ENCODE results near the gene RAD51D.
"Not testable (repeated sequence)": the region's sequence is repeated elsewhere in the genome, so short reads cannot be mapped to it uniquely, and the experiment has no call there.

The RAD51D gene

DNA sequence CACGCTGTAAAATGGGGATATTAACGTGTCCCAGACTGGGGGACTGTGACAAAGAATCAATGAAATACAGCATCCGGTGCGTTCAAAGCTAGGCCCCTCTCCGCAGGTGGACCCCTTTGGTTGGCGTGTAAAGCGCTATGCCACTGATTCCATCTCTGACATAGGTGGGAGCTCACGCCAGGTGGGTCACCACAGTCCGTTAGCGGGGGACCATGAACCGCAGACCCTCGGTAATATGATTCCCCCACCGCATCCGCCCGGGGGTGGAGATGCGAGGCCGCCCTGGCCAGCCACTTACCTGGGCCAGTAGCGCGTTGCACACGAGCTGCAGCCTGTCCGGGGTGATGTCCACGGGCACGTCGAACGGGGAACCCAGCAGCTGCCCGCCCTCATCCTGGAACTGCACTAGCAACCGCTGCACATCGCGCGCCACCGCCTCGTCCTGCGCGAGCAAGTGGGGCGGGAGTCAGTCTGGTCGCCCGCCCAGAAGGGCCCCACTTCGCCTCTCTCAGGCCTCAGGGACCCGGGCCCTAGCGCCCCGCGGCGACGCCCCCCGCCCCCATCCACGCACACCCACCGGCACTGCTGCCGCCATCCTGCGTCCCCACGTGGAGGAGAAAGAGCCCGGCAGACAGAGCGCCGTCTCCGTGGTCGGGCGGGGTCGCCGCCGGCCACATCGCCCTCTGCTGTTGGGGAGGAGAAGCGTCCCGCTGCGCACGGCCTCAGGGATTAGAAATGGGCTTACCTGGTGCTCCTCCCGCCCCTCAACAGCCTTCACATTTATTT is 22.2 kb upstream of the RAD51D start, which contains the start of gene NLE1:
Gene NLE1, minus strand, starts transcription at position 623 of the 786 bp plus-strand sequence. Its CDS starts 28 bp downstream, at position 595.
- peak; percentile 79 for DNase-seq

DNA sequence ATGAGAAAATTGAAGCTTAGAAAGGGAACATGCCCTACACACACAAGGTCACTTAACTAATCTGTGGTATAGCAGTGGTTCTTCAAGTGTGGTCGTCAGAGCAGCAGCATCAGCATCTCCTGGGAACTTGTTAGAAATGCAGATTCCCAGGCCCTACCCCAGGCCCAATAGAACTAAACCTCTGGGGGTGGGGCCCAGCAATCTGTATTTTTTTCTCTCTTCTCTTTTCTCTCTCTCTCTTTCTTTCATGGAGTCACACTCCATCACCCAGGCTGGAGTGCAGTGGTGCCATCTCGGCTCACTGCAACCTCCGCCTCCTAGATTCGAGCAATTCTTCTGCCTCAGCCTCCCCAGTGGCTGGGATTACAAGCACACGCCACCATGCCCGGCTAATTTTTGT is 18.6 kb upstream of the RAD51D start:
- no peak for DNase-seq

DNA sequence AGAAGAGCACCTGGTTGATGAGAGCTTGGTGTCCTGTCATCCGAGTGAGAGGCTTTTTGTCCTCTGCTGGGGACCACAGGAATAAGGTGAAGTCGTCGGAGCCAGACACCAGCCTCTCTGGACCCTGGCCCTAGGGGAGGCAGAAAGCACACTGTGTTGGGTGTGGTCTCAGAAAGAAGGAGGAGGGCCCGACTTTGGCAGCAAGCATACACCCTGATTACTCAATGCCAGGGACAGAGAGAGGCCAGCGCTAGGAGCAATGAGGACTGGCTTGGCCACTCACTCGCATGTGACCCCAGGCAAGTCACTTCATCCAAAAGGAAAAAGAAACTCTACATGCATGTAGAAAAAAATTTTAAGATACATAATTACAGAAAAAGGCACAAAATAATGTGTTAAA is 15.7 kb upstream of the RAD51D start:
- no peak for DNase-seq

DNA sequence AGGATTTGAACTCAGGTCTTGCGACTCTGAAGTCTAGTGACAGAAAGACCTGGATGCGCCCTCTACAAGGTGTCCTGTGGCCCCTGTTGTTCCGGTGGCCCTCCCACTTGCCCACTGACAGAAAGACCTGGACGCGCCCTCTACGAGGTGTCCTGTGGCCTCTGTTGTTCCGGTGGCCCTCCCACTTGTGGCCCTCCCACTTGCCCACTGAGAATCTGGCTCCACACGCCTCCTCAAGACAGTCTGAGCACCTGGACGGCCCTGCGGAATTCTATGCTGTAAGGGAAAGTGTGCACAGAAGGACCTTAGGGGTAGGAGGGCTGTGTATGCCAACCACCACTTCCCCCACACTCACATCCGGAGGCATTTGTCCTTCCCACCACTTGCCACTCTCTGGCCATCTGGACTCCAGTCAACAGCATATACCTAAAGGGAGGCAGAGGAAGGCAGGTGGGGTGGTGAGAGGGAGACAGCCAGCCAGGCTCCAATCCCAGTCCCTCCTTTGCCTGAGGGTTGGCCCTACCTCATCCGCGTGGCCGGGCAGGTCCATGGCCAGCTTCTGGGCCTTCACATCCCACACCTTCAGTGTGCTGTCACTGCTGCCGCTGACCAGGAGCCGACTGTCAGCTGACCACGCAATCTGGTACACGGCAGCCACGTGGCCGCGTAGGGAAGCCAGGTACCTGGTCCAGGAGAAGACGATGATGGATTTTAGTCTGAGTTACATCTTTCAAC is 13.3 kb upstream of the RAD51D start:
- no peak for DNase-seq

DNA sequence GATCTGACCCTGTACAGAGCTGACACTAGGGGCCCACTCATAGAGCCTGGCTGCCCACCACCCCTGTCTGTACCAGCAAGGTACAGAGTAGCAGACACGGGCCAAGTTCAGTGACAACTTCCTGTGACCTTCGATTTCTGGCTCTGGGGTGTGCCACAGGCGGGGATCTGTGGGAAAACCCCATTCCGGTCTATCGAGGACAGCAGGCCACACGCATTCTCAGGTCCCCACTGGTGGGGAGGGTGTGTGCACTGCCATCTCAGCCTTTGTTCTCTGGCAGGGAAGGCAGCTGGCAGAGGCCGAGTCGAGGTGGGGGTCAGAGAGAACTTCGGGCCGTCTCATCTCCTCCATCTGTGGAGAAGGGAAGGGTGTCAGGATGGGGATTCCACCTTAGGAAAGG is 12.4 kb upstream of the RAD51D start:
- no peak for DNase-seq

DNA sequence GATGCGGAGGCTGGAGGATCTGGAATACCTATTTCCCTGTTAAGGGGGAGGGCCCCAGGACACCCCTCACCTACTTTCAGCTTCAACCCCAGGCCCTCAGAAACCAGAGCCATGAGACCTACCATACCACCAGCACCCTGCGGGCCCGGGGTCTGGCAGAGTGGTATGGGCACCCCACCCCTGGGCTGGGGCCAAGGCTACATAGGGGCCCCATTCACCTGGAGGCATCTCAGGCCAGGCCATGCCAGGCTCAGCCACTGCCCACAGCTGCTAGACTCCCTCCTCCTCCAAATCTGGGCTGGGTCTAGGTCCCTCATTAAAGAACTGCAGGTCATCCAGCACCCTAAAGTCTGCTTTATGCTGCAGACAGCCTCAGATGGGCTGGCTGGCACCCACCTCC is 10.7 kb upstream of the RAD51D start:
- no peak for DNase-seq

DNA sequence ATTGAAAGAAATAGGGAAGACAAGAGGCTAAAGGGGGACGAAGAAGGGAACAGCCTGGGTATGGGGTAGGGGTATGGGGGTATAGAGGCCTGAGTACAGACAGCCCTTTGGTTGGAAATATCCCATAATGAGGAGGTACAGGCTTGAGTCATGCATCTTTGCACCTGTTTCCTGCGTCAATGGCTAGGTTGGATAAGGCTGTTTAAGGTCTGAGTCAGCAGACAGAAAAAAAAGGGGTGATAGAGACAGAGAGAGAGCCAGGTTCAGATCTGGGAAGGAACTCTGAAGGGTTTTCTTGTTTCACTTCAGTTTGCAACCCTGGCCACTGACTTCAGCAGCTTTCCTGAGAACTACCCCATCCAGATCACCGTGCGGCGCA is 10.3 kb upstream of the RAD51D start:
- no peak for DNase-seq

DNA sequence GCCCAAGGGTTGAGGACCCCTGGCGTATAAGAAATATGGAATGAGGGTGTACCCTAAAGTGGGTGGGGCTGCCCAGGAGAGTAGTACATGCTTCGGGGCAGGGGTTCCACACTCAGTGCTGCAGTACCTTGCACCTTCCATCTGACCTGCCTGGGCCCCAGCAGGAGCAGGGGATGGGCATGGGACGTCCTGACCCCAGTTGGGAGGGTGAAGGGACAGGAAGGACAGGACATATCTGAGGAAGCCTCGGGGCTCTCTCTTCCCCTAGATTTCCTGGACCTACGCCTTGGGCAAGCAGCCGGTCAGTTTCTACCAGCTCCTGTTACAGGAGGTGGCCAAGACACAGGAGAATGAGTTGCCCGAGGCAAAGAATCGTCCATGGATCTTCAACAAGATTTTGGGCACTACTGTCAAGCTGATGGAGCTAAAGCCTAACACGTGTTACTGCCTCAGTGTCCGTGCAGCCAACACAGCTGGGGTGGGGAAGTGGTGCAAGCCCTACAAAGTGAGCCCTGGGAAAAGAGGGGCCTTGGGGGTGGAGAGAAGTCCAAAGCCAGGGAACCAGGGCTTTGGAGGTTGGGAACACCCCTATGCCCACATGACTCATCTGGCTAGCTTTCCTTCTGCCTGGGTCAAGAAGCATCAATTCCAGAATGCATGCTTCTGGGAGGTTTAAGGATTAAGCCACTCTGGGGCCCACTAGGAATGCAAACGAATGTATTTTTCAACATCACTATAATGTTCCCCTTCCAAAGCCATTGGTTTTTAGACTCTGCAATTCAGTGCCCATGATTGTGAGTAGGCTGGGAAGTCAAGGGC is 9.7 kb upstream of the RAD51D start:
- DNase-seq, result no peak

DNA sequence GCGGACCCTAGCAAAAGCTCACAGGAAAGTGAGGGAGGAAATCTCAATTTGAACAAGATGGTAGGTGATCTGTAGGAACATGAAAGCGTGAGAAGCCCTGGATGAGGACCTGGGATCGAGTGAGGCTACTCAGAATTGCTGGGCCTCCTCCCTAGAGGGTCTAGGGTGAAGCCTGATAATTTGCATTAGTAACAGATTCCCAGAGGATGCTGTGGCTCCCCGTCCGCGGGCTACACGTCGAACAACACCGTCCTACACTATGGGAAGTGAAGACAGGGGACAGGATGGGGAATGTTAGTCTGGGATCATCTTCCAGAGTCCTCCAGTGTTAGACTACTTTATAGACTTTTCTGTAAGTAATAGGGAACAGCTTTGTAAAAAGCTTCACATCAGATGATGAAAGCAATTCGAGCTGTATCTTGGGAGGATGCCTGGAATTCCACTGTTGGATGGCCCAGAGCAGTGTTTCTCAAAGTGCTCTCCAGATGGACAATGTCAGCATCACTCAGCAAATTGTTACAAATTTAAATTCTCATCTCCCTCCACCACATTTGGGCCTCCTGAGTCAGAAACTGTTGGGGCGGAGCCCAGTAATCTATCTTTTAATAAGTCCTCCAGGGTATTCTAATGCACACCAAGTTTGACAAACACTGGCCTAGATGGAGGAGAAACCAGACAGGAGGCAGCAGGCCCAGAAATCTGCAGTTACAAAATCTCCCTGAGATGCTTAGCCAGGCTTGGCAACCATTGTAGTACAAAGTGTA is 8.3 kb upstream of the RAD51D start:
- DNase-seq, result peak; percentile 16

DNA sequence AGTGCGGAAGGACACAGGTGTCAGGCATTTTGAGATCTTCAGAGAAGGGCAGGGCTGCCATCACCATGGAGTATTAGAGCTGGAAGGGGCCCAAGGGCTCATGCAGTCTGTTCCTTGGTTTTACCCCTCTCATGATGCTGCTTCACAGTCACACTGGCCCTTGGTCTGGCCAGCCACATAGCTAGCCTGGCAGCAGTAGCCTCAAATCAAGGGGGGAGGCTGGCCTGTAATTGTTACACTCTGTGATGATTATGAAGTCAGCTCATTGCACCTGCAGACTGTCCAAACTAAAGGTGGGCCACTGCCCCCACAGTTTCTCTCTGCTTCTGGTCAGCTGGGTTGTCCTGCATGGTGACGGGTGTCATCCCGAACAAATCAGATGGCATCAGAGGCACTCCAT is 1.7 kb upstream of the RAD51D start, which contains the start of gene FNDC8:
Gene FNDC8, plus strand, starts transcription at position 301 of the 400 bp plus-strand sequence. Its CDS starts 79 bp downstream, at position 380.
- DNase-seq, result no peak

DNA sequence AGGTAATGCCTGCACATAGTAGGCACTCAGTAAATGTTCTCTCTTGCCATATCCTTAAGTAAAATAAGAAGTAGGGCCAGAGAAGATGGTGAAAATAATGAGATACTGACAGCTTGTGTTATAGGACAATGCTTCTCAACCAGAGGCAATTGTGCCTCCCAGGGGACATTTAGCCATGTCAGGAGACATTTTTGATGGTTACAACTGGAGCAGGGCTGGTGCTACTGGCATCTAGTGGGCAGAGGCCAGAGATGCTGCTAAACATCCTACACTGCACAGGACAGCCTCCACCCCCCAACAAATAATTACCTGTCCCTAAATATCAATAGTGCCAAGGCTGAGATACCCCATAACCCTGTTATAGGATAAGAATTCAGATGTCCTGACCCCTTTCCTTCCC is 1.7 kb downstream of the RAD51D start:
- peak; percentile 52 for DNase-seq

DNA sequence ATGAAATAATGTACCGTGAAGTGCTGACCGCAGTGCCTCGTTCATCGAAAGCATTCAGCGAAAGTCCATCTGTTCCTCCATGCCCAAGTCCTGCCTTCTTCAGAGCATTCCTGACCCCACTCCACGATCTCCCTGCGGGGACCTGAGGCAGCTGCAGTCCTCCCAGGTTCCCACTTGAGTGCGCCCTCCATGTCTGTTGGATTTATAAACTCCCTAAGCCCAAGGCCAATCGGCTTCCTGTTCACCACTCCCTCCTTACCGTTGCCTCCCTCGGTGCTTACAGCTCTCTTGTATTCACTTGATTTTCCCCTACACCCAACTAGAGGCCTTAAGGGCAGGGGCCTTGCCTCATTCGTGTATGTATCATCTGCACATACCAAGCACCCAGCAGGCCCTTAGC is 2.8 kb downstream of the RAD51D start:
- DNase-seq, result no peak

DNA sequence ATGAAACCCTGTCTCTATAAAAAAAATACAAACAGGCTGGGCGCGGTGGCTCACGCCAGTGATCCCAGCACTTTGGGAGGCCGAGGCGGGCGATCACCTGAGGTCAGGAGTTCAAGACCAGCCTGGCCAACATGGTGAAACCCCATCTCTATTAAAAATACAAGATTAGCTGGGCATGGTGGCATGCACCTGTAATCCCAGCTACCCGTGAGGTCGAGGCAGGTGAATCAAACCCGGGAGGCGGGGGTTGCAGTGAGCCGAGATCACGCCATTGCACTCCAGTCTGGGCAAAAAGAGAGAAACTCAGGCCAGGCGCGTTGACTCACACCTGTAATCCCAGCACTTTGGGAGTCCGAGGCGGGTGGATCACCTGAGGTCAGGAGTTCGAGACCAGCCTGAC is 8.9 kb downstream of the RAD51D start:
- DNase-seq, result not testable (repeated sequence)

DNA sequence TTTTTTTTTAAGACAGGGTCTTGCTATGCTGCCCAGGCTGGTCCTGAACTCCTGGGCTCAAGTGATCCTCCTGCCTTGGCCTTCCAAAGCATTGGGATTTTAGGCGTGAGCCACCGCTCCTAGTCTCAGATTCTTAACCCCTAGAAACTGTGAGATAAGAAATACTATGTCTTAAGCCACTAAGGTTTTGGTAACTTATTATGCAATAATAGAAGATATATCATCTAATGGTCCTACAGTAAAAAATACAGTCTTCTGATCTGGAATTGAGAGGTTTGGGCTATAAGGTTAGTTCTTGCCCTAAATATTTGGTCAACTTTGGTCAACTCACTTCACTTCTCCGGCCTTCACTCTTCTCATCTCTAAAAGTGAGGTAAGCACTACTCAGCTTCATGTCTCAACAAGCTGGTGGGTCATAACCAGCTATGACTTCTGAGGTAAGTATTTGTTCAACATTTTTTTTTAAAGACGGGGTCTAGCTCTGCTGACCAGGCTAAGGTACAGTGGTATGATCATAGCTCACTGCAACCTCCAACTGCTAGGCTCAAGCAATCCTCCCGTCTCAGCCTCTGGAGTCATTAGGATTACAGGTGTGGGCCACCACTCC is 14.7 kb downstream of the RAD51D start:
- DNase-seq, result no peak

DNA sequence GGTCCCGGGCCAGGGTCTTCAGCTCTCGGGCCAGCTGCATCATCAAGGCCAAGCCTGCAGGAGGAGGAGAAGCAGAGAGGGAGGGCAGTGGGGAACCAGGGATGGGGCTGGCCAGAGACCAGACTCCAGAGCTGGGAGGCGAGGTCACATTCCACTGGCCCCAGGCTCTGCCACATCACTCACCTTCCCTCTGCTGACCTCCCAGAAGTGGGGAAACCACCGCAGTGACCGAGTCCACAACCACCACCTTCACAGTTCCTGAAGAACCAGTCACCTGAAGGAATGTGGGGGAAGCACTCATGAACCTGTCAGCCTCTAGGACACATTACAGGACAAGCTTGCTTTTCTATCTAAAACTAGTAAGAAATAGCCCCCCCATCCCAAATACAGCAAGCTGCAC is 16.4 kb downstream of the RAD51D start:
- no peak for DNase-seq

DNA sequence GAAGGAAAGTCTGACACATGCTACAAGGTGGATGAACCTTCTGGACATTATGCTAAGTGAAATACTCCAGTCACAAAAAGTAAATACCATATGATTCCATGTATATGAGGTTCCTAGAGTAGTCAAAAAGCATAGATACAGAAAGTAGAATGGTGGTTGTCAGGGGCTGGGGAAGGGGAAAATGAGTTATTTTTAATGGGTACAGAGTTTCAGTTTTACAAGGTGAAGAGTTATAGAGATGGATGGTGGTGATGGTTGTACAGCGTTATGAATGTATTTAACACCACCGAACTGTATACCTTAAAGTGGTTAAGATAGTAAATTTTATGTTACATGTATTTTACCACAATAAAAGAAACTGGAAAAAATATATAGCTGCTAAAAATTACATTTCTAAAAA is 17.9 kb downstream of the RAD51D start:
- DNase-seq, result no peak

DNA sequence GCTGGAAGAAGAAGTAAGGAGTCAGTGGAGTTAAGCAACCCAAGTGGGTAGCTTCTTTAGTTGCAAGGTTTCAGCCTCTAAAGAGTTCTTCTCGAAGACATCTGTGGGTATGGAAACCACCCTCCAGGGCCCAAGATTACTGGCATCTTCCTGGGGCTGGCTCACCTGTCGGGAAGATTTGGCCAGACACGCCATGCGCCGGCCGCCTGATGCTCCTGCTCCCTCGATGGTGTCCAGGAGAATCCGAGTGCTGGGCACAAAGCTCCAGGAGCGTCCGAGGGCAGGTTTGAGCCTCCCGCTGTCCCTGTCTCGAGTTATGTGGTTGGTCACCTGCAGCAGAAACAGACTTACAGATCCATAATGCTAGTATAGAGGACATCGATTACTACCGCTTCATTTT is 18.6 kb downstream of the RAD51D start:
- no peak for DNase-seq

DNA sequence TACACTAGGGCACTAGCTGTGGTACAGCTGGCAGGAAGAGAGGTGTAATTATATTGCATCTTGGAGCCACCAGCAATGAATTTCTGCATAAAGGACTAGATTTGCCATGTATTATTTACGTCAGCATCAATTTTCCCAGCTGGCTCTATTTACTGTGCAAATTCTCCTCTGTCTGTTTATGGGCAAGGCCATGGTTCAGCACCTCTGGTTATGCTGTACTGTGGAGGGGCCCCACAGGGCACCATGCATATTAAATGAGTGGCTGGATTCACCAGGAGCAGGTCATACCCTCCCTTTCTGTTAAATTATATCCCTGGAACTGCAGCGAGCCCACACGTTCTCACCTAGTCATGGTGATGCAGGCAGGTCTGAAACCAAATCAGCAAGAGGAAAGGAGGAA is 19.8 kb downstream of the RAD51D start:
- DNase-seq, result no peak

DNA sequence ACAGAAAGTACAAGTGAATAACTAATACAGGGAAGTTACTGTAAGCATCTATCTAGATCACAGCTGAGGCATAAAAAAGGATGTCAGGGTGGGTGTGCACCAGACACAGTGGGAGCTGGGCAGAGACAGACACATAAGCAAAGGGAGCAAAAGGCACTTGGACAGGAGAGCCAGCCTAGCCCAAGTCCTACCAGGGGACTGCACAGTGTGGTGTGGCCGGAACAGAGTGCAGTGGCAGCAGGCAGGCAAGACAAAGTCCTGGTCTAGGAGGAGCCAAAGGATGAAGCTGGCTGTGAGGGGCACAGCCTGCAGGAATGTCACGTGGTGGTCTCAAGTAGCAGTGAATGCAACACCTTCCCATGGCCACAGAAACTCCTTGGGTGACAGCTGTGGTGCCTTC is 21.9 kb downstream of the RAD51D start:
- DNase-seq, result no peak

DNA sequence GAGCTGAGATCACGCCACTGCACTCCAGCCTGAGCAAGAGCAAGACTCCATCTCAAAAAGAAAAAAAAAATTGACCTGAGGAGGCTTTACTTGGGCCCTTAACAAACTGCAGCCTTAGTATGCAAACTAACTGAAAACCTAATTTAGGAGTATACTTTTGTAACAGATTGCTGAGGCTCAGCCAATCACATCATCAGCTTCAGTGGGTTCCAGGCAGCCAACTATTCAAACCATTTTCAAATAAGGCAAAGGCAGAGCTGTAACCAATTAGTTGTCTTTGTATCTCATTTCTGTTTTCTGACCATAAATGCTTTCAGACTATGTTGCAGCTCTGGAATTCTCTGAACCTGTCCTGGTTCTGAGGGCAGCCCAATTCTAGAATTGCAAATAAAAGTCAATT is 23.9 kb downstream of the RAD51D start:
- no peak for DNase-seq

DNA sequence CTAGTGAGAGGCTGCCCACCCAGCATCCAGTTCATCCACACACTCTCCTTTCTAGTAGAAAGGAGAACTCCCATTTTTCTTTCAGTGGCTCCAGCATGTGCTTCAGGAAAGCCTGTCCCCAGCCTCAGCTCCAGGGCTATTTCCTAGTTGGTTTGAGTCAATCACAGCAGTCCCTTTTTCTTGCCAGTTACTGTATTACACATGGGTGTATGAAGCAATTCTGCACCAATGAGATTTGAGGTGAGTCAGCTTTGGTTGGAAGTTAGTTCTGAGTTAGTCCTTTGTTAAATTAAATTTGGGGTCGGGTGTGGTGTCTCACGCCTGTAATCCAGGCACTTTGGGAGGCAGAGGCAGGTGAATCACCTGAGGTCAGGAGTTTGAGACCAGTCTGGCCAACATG is 24.8 kb downstream of the RAD51D start:
- peak; percentile 69 for DNase-seq

DNA sequence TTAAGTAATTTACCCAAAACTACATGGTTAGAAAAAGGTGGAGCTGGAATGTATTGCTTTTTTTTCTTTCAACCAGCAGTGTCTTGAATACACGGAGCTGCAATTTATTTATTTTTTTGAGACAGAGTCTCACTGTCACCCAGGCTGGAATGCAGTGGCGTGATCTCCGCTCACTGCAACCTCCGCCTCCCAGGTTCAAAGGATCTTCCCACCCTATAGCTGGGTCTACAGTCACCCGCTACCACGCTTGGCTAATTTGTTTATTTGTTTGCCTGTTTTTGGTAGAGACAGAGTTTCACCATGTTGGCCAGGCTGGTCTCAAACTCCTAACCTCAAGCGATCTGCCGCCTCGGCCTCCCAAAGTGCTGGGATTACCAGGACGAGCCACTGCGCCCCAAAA is 29.0 kb downstream of the RAD51D start:
- DNase-seq, result not testable (repeated sequence)
